ENCODE measurements around the gene NEK4.

The NEK4 gene

DNA sequence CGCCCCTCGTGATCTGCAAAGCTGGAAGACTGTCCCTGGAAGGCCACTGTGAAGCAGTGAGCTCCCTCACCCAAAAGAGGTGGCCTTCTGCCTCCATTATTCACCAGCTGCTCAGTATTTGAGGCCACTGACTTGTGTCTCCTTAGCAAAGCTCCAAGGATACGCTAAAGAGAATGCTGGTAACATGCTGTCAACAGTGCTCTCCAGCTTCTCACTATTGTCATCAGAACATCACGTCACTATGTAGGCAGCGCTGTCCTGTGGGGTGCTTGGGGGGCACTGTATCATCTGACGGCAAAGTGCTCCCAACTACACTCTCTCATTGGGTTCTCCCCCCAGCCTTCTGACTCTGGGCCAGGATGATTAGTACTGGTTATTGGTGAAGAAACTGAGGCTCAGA is 45.5 kb upstream of the NEK4 start:
- TF ChIP-seq, protein P1, sequence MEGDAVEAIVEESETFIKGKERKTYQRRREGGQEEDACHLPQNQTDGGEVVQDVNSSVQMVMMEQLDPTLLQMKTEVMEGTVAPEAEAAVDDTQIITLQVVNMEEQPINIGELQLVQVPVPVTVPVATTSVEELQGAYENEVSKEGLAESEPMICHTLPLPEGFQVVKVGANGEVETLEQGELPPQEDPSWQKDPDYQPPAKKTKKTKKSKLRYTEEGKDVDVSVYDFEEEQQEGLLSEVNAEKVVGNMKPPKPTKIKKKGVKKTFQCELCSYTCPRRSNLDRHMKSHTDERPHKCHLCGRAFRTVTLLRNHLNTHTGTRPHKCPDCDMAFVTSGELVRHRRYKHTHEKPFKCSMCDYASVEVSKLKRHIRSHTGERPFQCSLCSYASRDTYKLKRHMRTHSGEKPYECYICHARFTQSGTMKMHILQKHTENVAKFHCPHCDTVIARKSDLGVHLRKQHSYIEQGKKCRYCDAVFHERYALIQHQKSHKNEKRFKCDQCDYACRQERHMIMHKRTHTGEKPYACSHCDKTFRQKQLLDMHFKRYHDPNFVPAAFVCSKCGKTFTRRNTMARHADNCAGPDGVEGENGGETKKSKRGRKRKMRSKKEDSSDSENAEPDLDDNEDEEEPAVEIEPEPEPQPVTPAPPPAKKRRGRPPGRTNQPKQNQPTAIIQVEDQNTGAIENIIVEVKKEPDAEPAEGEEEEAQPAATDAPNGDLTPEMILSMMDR (IDR thresholded peaks at IDR 0.05; ENCODE audit: insufficient read depth, low read length, poor library complexity, severe bottlenecking) = no peak
- Histone ChIP-seq H3K36me3 (ENCODE audit: control insufficient read depth, insufficient read depth, low read length) (no peaks in the 10 kb centered on the region), H3K4me3 (replicated peaks; ENCODE audit: low read depth, low read length) (no peak overlapping the region), H3K27me3 (replicated peaks; ENCODE audit: control insufficient read depth, insufficient read depth, low read length) (no peaks in the 10 kb centered on the region)
- DNase-seq (ENCODE audit: extremely low read depth, insufficient read length) = no peak

DNA sequence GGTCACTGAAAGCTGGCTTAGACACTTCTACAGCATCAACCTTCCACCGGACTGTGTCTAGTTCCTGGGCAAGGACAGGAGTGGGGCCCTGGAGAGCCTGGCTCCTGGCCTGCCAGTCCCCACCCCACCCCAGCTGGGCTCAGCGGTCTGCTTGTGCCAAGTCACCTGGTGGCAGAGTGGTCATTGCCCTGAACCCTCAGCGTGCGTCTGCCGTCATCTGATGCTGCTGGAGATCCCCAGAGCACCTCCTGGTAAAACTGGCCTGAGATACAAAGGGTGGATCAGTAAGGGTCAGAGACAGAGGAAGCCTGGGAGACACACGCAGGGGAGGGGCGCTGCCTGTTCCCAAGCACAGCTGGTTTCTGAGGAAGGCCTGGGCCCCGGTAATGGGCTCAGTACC is 43.1 kb upstream of the NEK4 start:
- TF ChIP-seq, protein P1 (IDR thresholded peaks at IDR 0.05; ENCODE audit: insufficient read depth, low read length, poor library complexity, severe bottlenecking) = no peak
- Histone ChIP-seq H3K4me3 (replicated peaks; ENCODE audit: low read depth, low read length) (no peak overlapping the region), H3K36me3 (ENCODE audit: control insufficient read depth, insufficient read depth, low read length) (no peaks in the 10 kb centered on the region), H3K27me3 (replicated peaks; ENCODE audit: control insufficient read depth, insufficient read depth, low read length) (no peaks in the 10 kb centered on the region)
- DNase-seq (ENCODE audit: extremely low read depth, insufficient read length) = no peak

DNA sequence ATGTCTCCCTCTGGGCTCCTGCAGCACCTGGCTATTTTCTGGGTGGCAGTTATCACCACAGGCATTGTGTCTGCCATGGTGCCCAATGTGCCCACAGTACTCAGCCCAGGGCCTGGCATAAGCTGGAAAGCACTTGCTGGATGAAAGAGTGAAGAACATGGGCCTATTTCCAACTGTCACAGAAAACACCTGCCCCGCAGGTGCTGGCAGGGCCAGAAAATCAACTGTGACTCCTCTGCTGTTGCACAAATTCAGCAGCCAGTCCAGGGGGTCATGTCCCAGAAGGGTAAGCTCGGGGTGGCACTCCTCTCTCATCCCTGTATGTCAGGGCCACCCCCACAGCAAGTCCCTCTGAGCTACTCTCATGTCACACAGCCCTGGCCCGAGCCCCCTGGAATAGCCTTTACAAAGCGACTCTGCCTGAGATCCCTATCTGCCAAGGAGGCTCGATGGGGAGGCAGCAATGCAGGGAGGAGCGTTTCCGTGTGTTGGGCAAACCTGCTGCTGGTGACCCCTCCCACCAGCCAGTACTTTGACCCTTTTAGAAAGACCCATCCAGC is 40.8 kb upstream of the NEK4 start:
- TF ChIP-seq, protein P1 (IDR thresholded peaks at IDR 0.05; ENCODE audit: insufficient read depth, low read length, poor library complexity, severe bottlenecking) = no peak
- no peaks in the 10 kb centered on the region for H3K27me3 ChIP-seq (replicated peaks; ENCODE audit: control insufficient read depth, insufficient read depth, low read length)
- H3K4me3 ChIP-seq (replicated peaks; ENCODE audit: low read depth, low read length) = no peak overlapping the region
- no peak for DNase-seq (ENCODE audit: extremely low read depth, insufficient read length)
- H3K36me3 ChIP-seq (ENCODE audit: control insufficient read depth, insufficient read depth, low read length) = no peaks in the 10 kb centered on the region

DNA sequence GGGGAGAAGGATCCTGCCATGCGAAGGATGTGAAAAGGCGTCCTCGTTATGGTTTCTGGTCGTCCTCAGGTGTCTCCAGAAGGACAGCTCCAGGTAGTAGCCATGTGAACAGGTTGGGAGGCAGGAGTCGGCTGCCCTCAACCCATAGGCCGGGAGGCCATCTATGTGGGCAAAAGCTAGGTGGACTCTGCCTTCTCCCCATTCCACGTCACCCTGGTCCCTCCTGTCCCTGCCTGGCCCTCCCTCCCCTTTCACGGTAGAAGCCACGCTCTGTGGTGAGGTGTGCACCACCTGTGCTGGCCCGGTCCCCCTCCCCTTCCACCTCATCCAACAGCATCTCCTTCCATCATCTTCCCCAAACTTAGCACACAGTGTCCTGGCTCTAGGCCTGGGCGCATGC is 40.2 kb upstream of the NEK4 start:
- DNase-seq (ENCODE audit: extremely low read depth, insufficient read length) = no peak
- Histone ChIP-seq H3K36me3 (ENCODE audit: control insufficient read depth, insufficient read depth, low read length) (no peaks in the 10 kb centered on the region), H3K4me3 (replicated peaks; ENCODE audit: low read depth, low read length) (no peak overlapping the region), H3K27me3 (replicated peaks; ENCODE audit: control insufficient read depth, insufficient read depth, low read length) (no peaks in the 10 kb centered on the region)
- TF ChIP-seq, protein P1 (IDR thresholded peaks at IDR 0.05; ENCODE audit: insufficient read depth, low read length, poor library complexity, severe bottlenecking) = no peak

DNA sequence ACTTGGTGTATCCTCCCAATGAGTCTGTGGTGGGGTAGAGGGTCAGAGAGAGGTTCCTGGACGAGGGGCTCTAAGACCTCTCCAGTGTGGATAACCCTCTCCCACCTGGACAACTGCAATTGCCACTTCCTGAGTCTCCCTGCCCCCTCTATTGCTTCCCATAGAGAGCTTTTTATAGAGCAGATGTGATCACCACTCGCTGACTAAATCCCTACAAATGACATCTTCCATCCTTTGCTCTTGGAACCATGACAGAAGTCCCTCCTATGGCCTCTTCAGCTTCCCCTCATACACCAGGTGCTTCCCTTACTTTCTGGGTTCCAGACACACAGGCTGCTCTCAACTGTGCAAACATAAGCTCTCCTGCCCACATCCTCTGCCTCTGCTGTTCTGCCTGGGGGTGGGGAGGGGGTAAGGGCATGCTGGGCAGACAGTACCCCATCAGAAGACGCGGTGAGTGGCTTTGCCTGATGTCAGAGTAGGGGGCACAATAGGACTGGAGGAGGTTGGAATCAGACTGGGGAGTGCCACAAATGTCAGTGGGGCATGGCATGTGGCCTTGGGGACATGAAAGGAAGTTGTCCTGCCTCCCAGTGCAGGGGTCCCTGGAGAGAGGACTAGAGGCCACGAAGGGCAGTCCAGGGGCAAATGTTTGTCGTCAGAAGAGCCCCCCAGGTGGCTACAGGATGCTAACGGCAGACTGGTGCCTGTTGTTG is 39.1 kb upstream of the NEK4 start:
- TF ChIP-seq, protein P1 (IDR thresholded peaks at IDR 0.05; ENCODE audit: insufficient read depth, low read length, poor library complexity, severe bottlenecking) = no peak
- Histone ChIP-seq H3K36me3 (ENCODE audit: control insufficient read depth, insufficient read depth, low read length) (no peaks in the 10 kb centered on the region), H3K27me3 (replicated peaks; ENCODE audit: control insufficient read depth, insufficient read depth, low read length) (no peaks in the 10 kb centered on the region), H3K4me3 (replicated peaks; ENCODE audit: low read depth, low read length) (no peak overlapping the region)
- DNase-seq (ENCODE audit: extremely low read depth, insufficient read length) = no peak
